HPDE6-E6E7 (cell line): Measurements from ENCODE around the gene COLEC12.

Experiments used
- DNase-seq: peaks from one replicate; pipeline ENCODE4 v3.0.0; 2011; ENCODE audit warnings: missing footprints; ENCODE audit errors: extremely low spot score

COLEC12 gene

GRCh38 chr18:446941-447560 is 53.5 kb downstream of the COLEC12 start:
- no peak for DNase-seq

DNA sequence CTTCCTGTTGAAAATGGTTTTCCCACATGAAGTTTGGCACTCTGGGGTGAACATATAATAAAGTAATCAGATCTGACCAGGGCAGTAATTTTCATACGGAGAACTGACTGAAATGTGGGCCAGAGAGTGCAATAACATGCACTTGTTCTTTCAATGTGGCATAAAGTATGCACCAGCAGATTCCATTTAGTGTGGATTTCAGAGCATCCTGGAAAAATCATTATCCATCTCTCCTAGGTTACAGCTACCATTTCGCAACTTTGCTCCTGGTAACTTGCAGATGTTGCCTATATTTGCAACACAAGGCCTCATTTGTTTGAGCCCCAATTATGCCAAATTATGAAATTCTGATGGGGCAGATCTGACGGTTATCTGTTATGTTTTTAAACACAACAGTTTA is 55.4 kb downstream of the COLEC12 start:
- DNase-seq, result no peak

- no peak for DNase-seq
Measured at GRCh38 chr18:438571-438970, 61.9 kb downstream of the COLEC12 start.

GRCh38 chr18:435940-436339 is 64.6 kb downstream of the COLEC12 start:
- no peak for DNase-seq

DNA sequence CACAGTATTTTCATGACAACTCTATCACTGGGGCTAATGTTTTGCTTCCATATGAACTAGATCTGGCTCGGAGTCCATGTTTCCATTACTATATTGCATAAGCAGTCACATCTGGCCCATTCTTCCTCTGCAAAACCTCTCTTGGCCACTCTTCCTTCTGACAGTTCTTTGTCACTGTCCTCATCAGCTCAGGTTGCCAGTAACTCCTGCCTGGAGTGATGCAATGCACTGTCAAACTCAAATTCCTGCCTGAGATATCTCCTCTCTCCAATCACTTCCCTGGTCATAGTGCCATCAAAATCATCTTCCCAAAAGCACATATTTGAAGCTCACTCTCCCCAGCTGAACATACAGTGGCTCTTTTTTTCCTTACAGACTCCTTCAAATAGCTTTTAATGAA is 66.1 kb downstream of the COLEC12 start:
- no peak for DNase-seq

GRCh38 chr18:433960-434359 is 66.5 kb downstream of the COLEC12 start:
- no peak for DNase-seq

DNA sequence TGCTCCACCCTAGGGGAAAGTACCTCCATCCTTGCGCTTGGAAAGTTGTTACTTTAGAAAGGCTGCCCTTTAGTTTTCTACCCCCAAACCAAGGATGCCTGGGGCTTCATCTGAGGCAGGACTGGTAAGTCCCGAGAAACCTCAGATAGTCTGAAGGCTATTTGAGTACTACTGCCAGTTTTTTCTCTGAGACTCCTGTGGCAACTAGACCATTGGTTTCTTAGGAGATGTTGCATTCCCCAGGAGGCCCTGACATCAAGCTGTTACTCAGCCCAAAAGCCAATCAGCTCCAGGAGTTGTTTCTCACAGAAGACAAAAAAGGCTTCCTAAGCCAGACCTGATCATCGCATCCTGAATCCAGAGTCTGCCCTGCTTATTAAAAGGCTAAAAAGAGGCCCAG is 67.2 kb downstream of the COLEC12 start:
- DNase-seq, result no peak

- no peak for DNase-seq
Measured at GRCh38 chr18:432791-433190, 67.7 kb downstream of the COLEC12 start.

DNA sequence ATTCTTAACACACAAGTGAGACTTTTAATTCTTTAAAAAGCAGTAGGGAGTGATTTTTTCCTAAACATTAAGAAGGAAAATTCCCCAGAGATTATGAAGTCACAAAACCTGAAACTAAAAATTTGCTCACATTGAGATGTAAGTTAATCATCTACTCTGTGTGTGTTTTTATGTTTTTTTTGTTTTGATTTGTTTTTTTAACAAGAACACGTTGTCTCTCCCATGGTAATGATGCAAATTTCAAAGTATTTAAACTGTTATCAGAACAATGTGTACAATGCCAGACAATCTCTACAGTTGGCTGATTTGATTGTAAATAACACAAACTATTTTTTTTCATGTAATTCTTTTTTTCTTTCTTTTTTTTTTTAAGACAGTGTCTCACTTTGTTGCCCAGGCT is 71.5 kb downstream of the COLEC12 start:
- no peak for DNase-seq

DNA sequence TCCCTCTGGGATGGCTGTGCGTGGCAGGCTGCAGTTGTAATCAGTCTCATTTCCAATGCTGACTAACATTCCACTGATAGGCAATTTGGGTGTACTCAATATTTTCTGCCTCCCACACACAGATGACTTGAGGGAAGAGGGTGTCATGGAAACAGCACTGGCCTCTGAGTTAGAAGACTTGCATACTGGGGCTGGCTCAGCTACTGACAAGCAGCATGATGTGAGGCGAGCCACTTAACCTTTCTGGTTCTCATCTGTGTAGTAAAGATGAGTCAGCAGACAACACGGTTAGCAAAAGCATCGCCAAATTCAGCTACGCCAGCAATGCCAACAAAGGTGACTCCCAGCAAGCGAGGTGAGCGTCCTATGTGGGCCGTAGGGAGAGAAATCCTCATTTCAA is 73.5 kb downstream of the COLEC12 start:
- DNase-seq, result no peak

DNA sequence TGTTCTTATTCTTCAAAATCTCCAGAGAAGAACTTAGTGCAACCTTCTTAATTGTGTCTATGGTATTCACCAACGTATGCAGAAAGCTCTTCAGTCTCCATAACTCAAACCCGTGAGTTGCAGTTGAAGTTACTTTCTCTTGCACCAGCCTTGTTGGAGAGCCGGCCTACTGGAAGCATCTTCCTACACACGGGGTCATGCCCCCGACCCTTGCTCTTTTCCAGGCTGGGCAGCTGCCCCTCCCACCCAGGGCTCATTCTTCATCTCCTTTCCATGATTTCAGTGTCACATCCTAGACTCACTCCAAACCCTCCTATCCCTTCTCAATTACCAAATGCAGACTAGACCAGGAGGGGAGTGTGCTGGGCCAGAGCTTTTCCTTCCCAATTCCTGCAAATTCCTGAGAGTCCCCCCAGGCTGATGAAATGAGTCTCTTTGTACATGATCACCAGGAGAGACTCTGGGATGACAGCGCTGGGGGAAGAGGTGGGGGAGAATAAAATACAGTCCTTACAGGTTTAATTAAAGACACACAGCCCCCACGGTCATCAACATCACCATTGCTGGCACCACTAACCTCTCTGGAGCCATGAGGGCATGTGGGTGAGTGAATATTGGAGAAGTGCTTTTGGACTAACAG is 75.3 kb downstream of the COLEC12 start:
- no peak for DNase-seq

GRCh38 chr18:424668-425067 is 75.8 kb downstream of the COLEC12 start:
- no peak for DNase-seq

- no peak for DNase-seq
Measured at GRCh38 chr18:424071-424661, 76.3 kb downstream of the COLEC12 start.

DNA sequence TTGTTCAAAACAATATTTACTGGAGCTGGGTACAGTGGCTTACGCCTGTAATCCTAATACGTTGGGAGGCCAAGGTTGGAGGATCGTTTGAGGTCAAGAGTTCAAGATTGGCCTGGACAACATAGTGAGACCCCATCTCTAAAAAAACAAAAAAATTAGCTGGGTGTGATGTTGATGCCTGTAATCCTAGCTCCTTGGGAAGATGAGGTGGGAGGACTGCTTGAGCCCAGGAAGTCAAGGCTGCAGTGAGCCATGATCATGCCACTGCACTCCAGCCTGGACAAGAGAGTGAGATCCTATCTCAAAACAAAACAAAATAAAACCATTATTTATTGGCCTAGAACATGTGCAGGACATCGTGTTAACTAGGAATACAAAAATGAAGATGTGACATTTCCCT is 77.5 kb downstream of the COLEC12 start:
- no peak for DNase-seq

DNA sequence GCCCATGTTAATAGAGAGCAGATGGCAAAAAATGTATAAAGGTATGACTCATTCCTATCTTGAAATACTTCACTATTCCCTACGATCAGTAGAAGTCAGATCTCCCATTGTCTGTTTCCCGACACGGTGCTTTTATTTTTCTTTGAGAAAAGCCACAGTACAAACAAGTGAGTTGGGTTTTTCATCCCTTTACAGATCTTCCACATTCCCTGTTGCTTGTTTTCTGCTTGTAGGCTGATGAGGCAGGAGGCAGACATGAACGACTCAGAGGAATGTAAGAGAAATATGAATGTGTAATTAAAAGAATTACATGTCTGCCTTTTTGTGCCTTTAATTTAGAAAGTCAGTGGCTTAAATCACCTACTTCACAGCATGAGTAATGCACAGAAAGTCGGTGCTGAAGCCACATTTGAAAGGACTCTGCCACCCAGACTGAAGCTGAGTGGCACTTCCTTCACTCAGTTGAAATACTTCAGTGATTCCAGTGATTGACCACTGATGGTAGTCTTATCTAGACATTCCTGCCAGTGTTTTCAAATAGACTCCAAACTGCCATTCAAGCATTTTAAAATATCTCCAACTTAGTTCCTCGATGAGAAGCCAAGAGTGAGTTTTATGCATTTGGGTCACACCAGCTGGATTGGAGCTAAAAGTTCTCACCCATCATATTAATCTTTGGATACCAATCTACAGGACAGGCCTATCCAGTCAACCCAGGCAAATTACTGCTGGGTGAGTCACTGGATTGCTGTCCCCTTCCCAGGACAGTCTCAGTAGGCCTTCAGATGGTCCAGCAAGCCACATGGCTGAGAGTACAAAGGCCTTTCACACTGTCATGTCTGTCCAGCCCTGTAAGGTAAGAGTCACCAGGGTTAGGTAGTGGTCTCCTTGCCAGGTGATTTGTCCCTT is 79.0 kb downstream of the COLEC12 start:
- no peak for DNase-seq

DNA sequence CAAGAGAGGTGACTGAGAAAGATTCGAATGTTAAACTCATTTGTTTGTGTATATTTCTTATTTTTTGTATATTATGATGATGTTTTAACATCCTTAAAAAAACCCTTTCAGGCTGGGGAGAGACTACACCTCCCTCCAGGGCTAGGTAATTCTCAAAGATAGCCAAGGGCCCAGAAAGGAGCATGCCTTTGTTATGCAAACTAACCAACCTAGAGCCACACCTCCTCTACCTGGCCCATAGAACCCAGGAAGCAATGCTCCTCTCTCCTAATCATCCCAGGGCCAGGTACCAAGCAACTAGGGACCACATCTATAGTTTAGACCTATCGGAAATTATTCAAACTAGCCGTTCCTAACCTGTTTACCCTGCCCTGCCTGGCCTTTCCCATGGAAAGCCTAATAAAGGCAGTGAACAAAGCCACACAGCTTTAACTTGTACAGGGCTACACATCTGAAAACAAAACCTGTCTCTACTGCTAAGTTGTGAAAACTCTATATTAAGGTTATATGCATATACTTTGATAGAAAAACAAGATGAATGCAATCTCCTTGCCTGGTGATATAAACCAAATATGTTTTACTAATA is 79.7 kb downstream of the COLEC12 start:
- no peak for DNase-seq

GRCh38 chr18:419541-420175 is 80.8 kb downstream of the COLEC12 start:
- DNase-seq, result no peak

GRCh38 chr18:417495-417894 is 83.0 kb downstream of the COLEC12 start:
- no peak for DNase-seq

- no peak for DNase-seq
Measured at GRCh38 chr18:416930-417329, 83.6 kb downstream of the COLEC12 start.

- no peak for DNase-seq
Measured at GRCh38 chr18:415617-416612, 84.6 kb downstream of the COLEC12 start.
